ENCODE data around the gene SLC29A1. TPM values are rescaled to one million over a fixed set of nuclear protein-coding genes. Genes with fewer than 3 reads are reported as not detected.
"Not testable (repeated sequence)": the region's sequence is repeated elsewhere in the genome, so short reads cannot be mapped to it uniquely, and the experiment has no call there.

The SLC29A1 gene
- polyA plus RNA-seq, 4 donors: 32.6 to 38.7 (median 37.0) TPM

GRCh38 chr6:44193307-44193910, 30.0 kb upstream of the SLC29A1 start:
- DNase-seq (ENCODE audit: low read depth in 4 of 4, low spot score in 3 of 4): no peak

GRCh38 chr6:44194326-44194725, 29.1 kb upstream of the SLC29A1 start:
- no peak for DNase-seq (ENCODE audit: low read depth in 4 of 4, low spot score in 3 of 4)

- not testable (repeated sequence) for DNase-seq (ENCODE audit: low read depth in 4 of 4, low spot score in 3 of 4)
Observed at GRCh38 chr6:44196351-44196750, 27.0 kb upstream of the SLC29A1 start.

DNA sequence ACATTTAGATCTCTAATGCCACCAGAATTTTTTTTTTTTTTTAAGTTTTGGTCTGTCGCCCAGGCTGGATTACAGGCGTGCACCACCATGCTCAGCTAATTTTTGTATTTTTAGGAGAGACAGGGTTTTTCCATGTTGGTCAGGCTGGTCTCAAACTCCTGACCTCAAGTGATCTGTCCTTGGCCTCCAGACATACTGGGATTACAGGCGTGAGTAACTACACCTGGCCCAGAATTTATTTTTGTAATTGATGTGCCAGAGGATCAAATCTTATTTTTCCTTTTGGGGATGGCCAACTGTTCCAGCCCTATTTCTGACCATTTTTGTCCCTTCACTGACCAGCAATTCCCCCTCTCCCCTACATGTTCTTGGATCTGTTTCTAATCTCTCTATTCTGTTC, 24.7 kb upstream of the SLC29A1 start:
- DNase-seq (ENCODE audit: low read depth in 4 of 4, low spot score in 3 of 4): no peak

DNA sequence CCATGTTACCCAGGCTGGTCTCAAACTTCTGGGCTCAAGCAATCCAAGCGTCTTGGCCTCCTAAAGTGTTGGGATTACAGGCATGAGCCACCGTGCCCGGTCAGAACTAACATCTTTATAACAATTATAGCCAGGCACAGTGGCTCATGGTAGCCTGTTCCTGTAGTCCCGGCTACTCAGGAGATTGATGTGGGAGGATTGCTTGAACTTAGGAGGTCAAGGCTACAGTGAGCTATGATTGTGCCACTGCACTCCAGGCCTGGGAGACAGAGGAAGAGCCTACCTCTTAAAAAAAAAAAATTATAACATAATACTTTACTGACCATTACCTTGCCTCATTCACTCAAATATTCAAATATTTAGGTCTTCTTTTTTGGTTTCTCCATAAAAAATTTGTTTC, 23.5 kb upstream of the SLC29A1 start:
- no peak for DNase-seq (ENCODE audit: low read depth in 4 of 4, low spot score in 3 of 4)

- no peak for DNase-seq (ENCODE audit: low read depth in 4 of 4, low spot score in 3 of 4)
Observed at GRCh38 chr6:44201200-44201599, 22.2 kb upstream of the SLC29A1 start.

DNA sequence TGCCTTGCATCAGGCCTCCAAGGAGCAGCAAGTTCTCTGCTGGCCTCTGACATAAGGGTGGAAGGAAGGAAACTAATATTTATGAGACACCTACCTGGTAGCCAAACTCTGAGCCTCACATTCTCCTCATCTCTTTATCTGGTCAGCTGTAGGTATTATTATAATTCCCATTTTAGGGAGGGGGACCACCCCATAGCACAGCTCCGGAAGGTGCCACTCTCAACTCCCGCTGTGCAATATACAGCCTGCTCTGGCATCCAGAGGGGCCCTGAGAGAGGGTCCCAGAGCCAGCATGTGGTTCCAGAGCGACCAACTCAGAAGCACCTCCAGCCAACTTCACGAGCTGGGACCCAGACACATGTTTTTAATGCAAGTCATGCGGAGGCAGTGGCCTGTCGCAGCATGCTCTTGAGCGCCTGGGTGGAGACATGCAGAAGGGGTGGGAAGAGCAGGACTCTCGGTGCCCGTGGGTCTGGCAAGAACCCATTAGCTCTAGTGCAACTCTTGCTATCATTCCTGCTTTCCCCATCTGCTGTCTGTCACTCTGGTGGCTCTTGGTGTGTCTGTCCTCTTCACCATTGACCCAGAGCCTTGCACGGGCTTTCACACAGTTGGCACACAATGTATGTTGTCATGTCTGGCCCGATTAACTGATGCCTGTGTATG, 21.6 kb upstream of the SLC29A1 start:
- no peak for DNase-seq (ENCODE audit: low read depth in 4 of 4, low spot score in 3 of 4)

DNA sequence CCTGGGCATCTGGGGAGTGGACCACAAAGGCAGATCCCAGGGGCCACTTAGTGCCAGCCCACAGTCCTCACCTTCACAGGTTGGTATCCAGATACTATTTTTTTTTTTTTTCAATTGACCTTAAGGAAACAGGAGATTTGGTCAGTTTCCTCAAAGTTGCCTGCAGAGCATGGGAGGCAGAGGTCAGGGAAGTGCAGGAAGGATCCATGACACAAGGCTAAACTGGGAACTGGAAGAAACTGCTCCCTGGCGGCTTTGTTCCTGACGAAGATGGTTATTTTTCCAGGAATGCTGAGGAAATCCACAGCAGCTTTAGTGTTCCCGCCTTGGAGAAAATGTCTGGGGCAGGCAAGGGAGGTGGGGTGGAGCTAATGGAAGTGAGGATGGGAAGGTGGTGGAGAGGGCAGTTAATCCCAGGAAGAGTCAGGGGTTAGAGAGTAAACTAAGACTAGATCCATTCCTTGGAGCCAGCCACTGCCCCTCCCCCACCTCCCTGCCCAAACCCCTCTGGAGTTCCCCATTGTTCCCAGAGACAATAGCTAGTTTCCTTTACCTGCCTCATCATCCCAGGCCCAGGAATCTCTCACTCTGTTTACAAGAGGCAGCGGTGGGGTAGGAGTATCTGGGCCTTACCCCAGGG, 20.9 kb upstream of the SLC29A1 start:
- no peak for DNase-seq (ENCODE audit: low read depth in 4 of 4, low spot score in 3 of 4)

DNA sequence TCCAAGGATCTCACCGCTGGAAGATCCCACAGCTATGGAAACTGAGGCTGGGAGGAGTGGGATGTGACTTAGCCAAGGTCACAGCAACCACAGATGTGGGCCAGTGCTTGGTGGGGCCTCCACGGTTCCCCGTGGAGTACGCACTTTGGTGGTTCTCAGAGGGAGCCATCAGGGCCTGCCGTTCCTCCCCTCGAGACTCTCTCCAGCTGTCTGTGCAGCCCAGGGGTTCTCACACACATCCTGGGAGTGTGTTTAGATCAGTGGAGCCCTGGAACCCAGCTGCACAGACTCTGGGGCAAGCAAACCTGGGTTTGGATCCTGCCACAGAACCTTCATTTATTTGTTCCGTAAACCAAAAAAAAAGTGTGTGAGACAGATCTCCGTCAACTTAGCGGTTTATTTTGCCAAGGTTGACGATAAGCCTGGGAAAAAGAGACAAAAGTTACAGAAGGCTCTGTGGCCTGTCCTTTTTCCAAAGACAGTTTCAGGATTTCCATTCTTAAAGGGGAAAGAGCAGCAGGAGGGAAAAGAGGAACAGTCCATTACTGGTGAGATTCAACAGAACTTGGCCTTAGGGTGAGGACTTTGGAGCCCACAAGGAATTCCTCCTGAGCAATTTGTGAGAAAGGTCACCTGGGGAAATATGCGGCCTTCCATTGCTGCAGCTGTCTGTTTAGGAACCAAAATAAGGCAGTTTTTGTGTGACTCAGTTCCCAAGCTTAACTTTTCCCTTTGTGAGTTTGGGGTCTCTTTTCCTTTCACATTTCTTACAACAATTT, 20.2 kb upstream of the SLC29A1 start:
- DNase-seq (ENCODE audit: low read depth in 4 of 4, low spot score in 3 of 4): no peak

GRCh38 chr6:44203955-44204354, 19.4 kb upstream of the SLC29A1 start:
- DNase-seq (ENCODE audit: low read depth in 4 of 4, low spot score in 3 of 4): no peak

GRCh38 chr6:44207966-44208365, 15.4 kb upstream of the SLC29A1 start:
- no peak for DNase-seq (ENCODE audit: low read depth in 4 of 4, low spot score in 3 of 4)

- DNase-seq (ENCODE audit: low read depth in 4 of 4, low spot score in 3 of 4): no peak
Observed at GRCh38 chr6:44211284-44211683, 12.1 kb upstream of the SLC29A1 start.

DNA sequence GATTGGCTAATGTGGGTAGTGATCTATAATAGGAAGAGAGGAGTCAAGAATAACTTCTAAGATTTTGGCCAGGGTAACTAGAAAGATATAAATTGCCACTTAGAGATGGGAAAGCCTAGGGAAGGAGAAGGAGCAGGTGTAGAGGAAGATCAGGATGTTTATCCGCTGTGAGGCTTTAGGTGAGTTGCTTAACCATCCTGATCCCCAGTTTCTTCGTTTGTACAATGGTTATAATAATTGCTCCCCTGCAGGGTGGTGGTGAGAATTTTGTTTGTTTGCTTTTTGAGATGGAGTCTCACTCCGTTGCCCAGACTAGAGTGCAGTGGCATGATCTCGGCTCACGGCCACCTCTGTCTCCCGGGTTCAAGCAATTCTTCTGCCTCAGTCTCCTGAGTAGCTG, 9.1 kb upstream of the SLC29A1 start:
- DNase-seq (ENCODE audit: low read depth in 4 of 4, low spot score in 3 of 4): no peak

- no peak for DNase-seq (ENCODE audit: low read depth in 4 of 4, low spot score in 3 of 4)
Observed at GRCh38 chr6:44216677-44217331, 6.6 kb upstream of the SLC29A1 start, which contains the start of gene MYMX. Gene MYMX, plus strand, starts transcription at chr6:44216926. Its CDS starts 546 bp downstream, at chr6:44217472.

DNA sequence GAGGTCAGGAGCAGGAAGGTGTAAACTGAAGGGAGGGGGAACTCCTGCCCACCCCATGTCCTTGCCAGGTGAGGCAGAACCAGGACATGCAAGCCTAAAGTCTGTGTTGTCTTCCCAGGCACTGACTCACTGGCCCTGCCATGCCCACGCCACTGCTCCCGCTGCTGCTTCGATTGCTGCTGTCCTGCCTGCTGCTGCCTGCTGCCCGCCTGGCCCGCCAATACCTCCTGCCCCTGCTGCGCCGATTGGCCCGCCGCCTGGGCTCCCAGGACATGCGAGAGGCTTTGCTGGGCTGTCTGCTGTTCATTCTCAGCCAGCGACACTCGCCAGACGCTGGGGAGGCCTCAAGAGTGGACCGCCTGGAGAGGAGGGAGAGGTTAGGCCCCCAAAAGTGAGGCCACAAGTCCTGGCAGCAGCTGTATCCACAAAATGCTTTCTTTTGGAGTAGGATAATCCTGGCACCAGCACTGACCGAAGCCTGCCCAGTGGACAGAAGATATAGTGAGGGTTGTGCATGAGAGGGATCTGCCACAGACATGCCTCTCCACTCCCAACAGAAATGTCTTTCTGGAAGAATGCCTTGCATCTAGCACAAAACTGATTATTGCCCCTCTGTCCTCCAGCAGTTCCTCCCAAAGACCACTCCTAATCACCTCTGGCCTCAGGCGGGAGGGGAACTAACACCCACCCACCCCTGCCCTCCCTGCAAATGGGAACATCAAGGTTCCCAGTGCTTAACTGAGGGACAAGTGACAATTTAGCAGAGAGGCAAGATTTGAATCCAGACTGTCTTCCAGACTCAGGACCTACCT, 5.9 kb upstream of the SLC29A1 start:
- no peak for DNase-seq (ENCODE audit: low read depth in 4 of 4, low spot score in 3 of 4)

- peak in 3 of 4 donors; percentile 77 to 82 (median 80) for DNase-seq (ENCODE audit: low read depth in 4 of 4, low spot score in 3 of 4)
Observed at GRCh38 chr6:44219053-44219814, 4.2 kb upstream of the SLC29A1 start.

DNA sequence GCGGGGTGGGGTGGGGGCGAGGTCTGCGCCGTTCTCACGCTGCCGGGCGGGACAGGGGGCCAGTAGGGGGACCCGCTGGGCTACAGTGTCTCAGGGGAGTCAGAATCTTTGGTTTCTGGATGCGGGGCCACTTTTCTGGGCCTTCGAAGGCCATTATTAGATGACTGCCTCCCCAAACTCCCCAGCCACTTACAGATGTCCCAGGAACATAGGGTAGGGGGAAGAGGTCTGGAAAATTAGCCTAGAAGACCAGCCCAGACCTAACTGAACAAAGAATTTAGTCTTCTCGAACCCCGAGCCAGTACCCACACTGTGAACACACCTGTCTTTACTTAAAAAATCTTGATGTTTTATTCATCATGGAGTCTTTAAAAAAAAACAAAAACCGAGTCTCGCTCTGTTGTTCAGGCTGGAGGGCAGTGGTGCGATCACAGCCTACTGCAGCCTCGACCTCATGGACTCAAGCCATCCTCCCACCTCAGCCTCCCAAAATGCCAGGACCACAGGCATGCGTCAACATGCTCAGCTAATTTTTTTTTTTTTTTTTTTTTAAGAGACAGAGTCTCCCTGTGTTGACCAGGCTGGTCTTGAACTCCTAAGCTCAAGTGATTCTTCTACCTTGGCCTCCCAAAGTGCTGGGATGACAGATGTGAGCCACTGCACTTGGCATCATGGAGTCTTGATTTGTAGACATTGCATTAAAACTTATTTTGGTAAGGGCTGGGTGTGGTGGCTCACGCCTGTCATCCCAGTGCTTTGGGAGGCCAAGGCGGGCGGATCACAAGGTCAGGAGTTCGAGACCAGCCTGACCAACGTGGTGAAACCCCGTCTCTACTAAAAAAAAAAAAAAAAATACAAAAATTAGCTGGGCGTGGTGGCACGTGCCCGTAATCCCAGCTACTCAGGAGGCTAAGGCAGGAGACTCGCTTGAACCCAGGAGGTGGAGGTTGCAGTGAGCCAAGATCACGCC, 3.3 kb upstream of the SLC29A1 start:
- no peak for DNase-seq (ENCODE audit: low read depth in 4 of 4, low spot score in 3 of 4)

DNA sequence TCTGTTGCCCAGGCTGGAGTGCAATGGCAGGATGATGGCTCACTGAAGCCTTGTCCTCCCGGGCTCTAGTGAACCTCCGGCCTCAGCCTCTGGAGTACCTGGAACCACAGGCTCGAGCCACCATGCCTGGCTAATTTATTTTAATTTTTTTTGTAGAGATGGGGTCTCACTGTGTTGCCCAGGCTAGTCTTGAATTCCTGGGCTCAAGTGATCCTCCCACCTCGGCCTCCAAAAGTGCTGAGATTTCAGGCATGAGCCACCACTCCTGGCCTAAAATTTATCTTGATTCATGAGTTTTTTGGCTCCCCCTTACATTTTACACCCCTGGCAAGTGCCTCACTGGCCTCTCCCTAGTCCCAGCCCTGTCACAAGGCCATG, 2.5 kb upstream of the SLC29A1 start:
- no peak for DNase-seq (ENCODE audit: low read depth in 4 of 4, low spot score in 3 of 4)
